Transverse colon (tissue), 4 donors: Measurements from ENCODE around the gene C3orf20. TPM values are rescaled to one million over a fixed set of nuclear protein-coding genes. Genes with fewer than 3 reads are reported as not detected.

Source experiments
- DNase-seq: peaks from one replicate; pipeline ENCODE4 v3.0.0-alpha.2; 2019
- H3K27ac ChIP-seq, 4 donors: fragments of 200-600 bp; sonication (generic); 2 replicates each; pipeline ENCODE4 v1.5.1; 2016 to 2018; ENCODE audit warnings: inconsistent platforms in 4 of 4
- H3K27me3 ChIP-seq: fragments of 200-600 bp; sonication (generic); 2 replicates; pipeline ENCODE4 v1.5.1; 2017; ENCODE audit warnings: inconsistent platforms
- H3K36me3 ChIP-seq, 4 donors: fragments of 200-600 bp; sonication (generic); 2 replicates each; pipeline ENCODE4 v1.5.1; 2017 to 2019; ENCODE audit warnings: inconsistent platforms in 4 of 4
- H3K4me1 ChIP-seq, 4 donors: fragments of 200-600 bp; sonication (generic); 2 replicates each; pipeline ENCODE4 v1.5.1; 2017 to 2020; ENCODE audit warnings: inconsistent platforms in 4 of 4
- H3K4me3 ChIP-seq, 4 donors: fragments of 200-600 bp; sonication (generic); 1 replicate in 1 of 4; 2 replicates in 3 of 4; pipeline versions ENCODE4 v1.5.1 to v1.6.1; 2017 to 2019; ENCODE audit warnings: inconsistent platforms in 4 of 4
- H3K9me3 ChIP-seq, 2 donors: fragments of 200-600 bp; sonication (generic); 2 replicates each; pipeline ENCODE4 v1.5.1; 2017 to 2019; ENCODE audit warnings: inconsistent platforms in 2 of 2
- CTCF ChIP-seq, 5 experiments: fragments of 200-600 bp in 3 of 5; fragments of 450-650 bp in 2 of 5; sonication (generic) in 3 of 5; IDR thresholded peaks; 1 replicate in 2 of 5; 2 replicates in 3 of 5; pipeline ENCODE4 v1.5.1; 2016 to 2017; ENCODE audit warnings: antibody characterized with exemption in 5 of 5, inconsistent platforms in 3 of 5, mild to moderate bottlenecking in 2 of 5, moderate library complexity in 1 of 5
- EP300 ChIP-seq: sonication (generic); formaldehyde crosslinking; IDR thresholded peaks from one replicate; pipeline ENCODE4 v1.6.1; 2017; ENCODE audit warnings: antibody characterized with exemption, low read depth
- POLR2A ChIP-seq: fragments of 450-650 bp; IDR thresholded peaks from one replicate; pipeline ENCODE4 v1.6.1; 2016; ENCODE audit warnings: antibody characterized with exemption, mild to moderate bottlenecking, moderate library complexity
- POLR2AphosphoS5 ChIP-seq, 3 donors: sonication (generic); formaldehyde crosslinking; IDR thresholded peaks; one replicate each; pipeline ENCODE4 v1.6.1; 2016; ENCODE audit warnings: antibody characterized with exemption in 3 of 3
- WGBS, 2 donors: methylation state at CpG; one replicate each; pipeline ENCODE4 v1.1.5; 2018; ENCODE audit warnings: low coverage in 1 of 2; 5-methylcytosine and 5-hydroxymethylcytosine counted together
- in situ Hi-C, 4 donors: fragments of 200-750 bp; cut with MboI; loops; one replicate each; pipeline versions ENCODE4 v1.15.0 to v1.15.1; 2017; ENCODE audit warnings: low sequenced_read_pairs in 3 of 4, low pct_ligation_motif_present in 1 of 4, low pct_unique_long_range_greater_than_20kb in 1 of 4
- intact Hi-C: fragments of 100-400 bp; cut with DNase I; formaldehyde crosslinking; loops from one replicate; pipeline ENCODE4 v1.15.1; 2023; ENCODE audit warnings: low total_unique reads
- total RNA-seq, 4 donors: library from RNA; depleted of rRNA; stranded (reverse); fragments of >200 nt; gene quantifications; one replicate each; pipeline ENCODE4 v1.1.0, GENCODE V29; 2016

C3orf20 gene
- total RNA-seq, 4 donors from 2014 or later: not detected

- H3K36me3 ChIP-seq: no peaks in the 10 kb centered on the region
- H3K4me1 ChIP-seq: peaks cover 0 to 9% (median 2%) of the 10 kb centered on the region in 4 donors
- H3K27ac ChIP-seq: no peak overlapping the region
- peaks cover 36% of the 10 kb centered on the region for H3K27me3 ChIP-seq
- H3K9me3 ChIP-seq: no peaks in the 10 kb centered on the region
- no peak for TF ChIP-seq CTCF (IDR thresholded peaks at IDR 0.05)
- no peak for TF ChIP-seq POLR2AphosphoS5 (IDR thresholded peaks at IDR 0.05)
- no peak for TF ChIP-seq EP300
- TF ChIP-seq POLR2A: no peak
- 40 to 43% methylated on average over 1 to 4 of the region's 4 CpGs for WGBS, 2 donors
- in situ Hi-C loops (no loop called here), intact Hi-C loops (no loop called here)
- no peak overlapping the region for H3K4me3 ChIP-seq
- DNase-seq: no peak
Observed at GRCh38 chr3:14814411-14814871, 139.5 kb downstream of the C3orf20 start.

GRCh38 chr3:14816359-14816758, 141.4 kb downstream of the C3orf20 start:
- 92 to 100% methylated on average over 1 to 3 of the region's 3 CpGs for WGBS, 2 donors

GRCh38 chr3:14818804-14819500, 144.0 kb downstream of the C3orf20 start, which contains the start of gene FGD5:
Gene FGD5, plus strand, starts transcription at chr3:14818962. Its CDS starts 110 bp downstream, at chr3:14819072.
- H3K4me1 ChIP-seq: peaks cover 0 to 7% (median 0%) of the 10 kb centered on the region in 4 donors
- in situ Hi-C loops (no loop called here), intact Hi-C loops (no loop called here)
- no peaks in the 10 kb centered on the region for H3K36me3 ChIP-seq
- WGBS, 2 donors: 84 to 86% methylated on average over 10 to 25 of the region's 25 CpGs
- peaks cover 4% of the 10 kb centered on the region for H3K27me3 ChIP-seq
- no peak within 1 kb of the TSS for H3K27ac ChIP-seq
- DNase-seq: no peak
- no peaks in the 10 kb centered on the region for H3K9me3 ChIP-seq
- TF ChIP-seq EP300 (no peak), CTCF (IDR thresholded peaks at IDR 0.05) (no peak), POLR2A (no peak), POLR2AphosphoS5 (IDR thresholded peaks at IDR 0.05) (no peak)
- no peak within 1 kb of the TSS for H3K4me3 ChIP-seq

More at GRCh38 chr3:14816359-14816758, 141.4 kb downstream of the C3orf20 start:
- intact Hi-C loops (no loop called here), in situ Hi-C loops (no loop called here)
- no peaks in the 10 kb centered on the region for H3K36me3 ChIP-seq
- TF ChIP-seq POLR2A (no peak), POLR2AphosphoS5 (IDR thresholded peaks at IDR 0.05) (no peak), EP300 (no peak), CTCF (IDR thresholded peaks at IDR 0.05) (no peak)
- no peak overlapping the region for H3K27ac ChIP-seq
- no peak for DNase-seq
- H3K4me1 ChIP-seq: no peaks in the 10 kb centered on the region
- H3K9me3 ChIP-seq: no peaks in the 10 kb centered on the region
- peaks cover 19% of the 10 kb centered on the region for H3K27me3 ChIP-seq
- no peak overlapping the region for H3K4me3 ChIP-seq

- Histone ChIP-seq H3K9me3 (no peaks in the 10 kb centered on the region), H3K4me3 (no peak overlapping the region), H3K27me3 (peaks cover 8% of the 10 kb centered on the region), H3K27ac (no peak overlapping the region), H3K4me1 (peaks cover 0 to 7% (median 0%) of the 10 kb centered on the region in 4 donors), H3K36me3 (no peaks in the 10 kb centered on the region)
- TF ChIP-seq CTCF (IDR thresholded peaks at IDR 0.05) (no peak), EP300 (no peak), POLR2AphosphoS5 (IDR thresholded peaks at IDR 0.05) (no peak), POLR2A (no peak)
- in situ Hi-C loops (no loop called here), intact Hi-C loops (no loop called here)
- no peak for DNase-seq
- WGBS, 2 donors: 73% methylated on average over 10 of the region's 10 CpGs; no CpG with 5 or more reads in 1 of the 2 donors
Observed at GRCh38 chr3:14819671-14820070, 144.7 kb downstream of the C3orf20 start.
